CD4-positive, alpha-beta T cell treated with Interleukin-2 at 100 ng/mL for 4 hours (primary cell): ENCODE data around the gene ZFYVE28.
A peak's percentile ranks its signal among the peaks of the same experiment; 100 is the strongest.

Experiments used
- DNase-seq: peaks from one replicate; pipeline ENCODE4 v3.0.0-alpha.2; 2020; ENCODE audit warnings: low spot score

Gene ZFYVE28

DNA sequence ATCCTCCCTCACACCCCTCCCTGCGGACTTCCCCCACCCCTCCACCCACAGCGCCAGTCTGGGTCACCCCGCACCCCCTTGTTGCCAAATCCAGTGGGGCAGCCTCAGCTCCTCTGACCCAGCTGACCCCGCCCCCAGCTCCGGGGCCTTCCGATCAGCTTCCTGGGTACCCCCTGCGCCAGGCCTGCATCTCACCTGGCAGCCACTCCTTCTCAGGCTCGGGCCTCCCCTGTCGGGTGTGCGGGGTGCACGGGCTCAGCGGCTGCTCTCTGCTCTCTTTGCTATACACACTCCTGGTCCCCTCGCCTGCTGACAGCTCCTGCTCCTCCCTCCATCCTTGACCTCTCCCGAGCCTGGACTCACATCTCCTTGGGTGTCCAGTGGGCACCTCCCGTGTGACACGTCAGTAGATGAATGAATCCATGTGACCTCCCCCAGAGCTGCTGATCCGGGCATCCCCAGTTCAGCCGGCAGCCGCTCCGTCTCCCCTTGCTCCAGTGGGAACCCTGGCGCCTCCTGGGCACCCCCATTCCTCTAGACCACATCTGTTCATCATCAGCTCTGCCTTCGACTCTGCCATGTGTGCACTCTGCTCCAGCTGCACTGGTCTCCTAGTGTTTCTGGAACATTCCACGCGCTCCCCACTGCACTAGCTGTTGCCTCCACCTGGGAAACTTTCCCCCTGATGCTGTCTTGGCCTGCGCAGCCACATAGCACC, 10.2 kb upstream of the ZFYVE28 start:
- DNase-seq: no peak

DNA sequence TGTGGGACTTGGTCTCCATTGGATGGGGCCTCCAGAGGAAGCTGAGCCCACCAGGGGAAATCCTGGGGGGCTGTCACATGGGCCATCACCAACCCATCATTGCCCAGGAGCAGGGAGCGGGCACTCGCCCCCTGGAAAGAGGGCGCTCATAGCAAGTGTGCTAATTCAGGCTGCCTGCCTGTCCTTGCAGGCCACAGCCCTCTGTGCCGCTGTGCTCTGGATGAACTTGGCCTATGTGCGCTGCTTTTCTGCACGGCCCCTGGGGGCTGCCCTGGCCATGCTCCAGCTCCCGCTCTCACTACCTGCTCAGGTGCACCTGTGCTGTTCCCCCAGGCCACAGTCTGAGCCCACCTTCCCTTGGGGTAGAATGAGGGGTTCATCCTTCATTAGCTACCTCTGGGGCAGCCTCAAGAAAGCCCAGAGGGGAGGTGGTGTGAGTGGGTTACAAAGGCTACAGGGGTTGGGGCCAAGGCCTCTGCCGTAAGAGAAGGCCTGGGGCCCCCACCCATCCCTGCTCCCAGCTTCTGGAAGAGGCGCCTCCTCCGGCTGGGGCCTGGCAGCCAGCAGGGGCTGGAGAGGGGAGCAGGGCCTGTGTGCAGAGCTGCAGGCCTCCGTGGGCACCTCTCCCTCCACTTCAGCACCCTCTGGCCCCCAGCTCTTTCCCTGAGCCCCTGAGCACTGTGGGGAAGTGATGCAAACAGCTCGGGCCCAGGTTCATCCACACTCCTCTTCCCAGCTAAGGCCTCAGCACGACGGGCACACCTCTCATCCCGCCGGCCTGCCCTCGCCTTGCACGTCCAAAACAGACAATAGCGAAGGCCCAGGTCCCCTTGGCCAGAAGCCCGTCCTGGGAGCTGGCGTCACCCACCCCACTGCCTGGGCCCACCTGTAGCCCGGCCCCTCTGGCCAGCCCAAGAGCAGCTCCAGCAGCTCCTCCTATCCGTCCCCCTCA, 9.2 kb upstream of the ZFYVE28 start:
- DNase-seq: no peak

DNA sequence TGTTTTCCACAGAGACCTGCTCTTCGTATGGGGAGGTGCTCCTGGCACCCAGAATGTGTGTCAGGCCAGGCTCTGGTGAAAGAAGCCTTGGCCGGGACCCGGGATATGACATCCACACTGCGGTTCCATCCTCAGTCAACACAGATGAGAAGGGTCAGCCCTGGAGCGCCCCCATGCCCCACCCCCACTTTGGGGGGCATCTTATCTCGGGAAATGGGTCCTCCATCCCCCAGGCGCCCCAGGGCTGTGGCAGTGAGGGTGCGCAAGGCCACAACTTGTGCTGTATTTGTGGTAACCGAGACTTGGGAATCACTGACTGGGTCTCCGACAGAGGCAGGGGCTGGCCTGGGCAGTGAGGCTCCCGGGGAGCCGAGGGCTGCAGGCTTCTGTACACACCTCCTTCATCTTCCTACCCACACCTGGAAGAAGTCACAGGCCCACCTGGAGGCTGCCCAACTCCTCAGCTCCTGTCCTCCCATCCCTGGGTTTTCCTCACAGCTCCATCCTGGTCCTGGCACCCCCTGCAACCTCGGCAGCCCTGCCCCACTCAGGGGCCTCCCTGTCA, 8.3 kb upstream of the ZFYVE28 start:
- DNase-seq: no peak

DNA sequence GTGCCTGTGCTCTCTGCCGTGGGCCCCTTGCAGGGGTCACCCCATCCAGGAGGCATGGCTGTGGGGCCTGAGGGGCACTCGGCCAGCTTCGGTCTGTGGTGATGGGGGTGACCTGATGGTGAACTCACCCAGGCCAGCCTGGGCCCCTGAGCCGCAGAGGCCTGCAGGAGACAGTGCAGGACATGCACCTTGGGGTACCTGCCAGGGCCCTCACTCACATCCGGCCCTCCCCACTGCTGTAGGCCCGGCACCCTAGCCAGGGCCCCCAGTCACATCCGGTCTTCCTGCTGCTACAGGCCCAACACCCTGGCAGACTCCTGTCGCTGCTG, 7.6 kb upstream of the ZFYVE28 start:
- DNase-seq: no peak

DNA sequence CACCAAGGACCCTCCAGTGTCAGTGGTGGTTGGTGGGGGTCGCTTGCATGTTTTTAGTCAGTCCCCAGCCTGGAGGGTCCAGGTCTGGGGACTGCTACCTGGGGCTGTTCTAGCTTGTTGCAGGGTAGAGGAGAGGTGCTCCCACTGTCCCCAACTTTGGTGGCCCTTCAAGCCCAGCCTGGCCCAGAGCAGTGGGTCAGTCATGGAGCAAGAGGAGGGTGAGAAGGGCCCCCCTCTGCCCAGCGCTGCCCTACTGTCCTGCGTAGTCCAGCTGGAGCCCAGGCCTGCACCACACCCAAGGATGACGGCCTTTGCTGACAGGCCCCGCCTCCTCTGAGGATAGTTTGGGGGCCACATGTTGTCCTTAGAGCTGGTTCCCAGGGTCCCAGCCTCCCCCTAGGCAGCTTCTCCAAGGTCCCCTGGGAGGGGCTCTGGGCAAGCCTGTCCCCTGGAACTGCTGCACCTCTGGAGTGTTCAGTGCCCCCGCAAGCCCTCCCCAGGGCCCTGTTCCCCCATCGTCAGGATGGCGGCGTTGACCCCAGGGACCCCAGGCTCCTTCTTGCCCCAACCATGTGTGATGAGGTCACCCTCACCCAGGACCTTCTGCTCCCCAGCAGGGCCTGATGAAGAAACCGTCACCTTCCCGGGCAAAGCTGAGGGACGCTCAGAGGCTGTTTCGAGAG, 7.1 kb upstream of the ZFYVE28 start:
- no peak for DNase-seq

DNA sequence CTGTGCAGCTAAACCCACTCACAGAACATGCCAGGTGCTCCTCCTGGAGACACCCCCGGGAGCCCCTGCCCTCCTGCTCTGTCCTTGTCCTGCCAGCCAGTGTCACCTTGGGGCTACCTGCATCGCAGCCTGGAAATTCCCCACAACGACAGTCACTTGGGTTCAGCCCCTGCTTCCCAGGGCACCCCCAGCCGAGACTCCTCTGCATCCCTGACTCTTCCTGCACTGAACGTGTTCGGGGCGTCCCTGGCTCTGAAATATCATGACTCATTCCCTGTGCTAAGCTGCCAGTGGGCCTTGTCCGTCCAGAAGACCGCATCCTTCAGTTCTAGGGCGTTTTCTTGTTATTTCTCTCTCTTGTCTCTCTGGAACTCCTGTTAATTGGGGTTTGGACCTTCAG, 6.1 kb upstream of the ZFYVE28 start:
- DNase-seq: no peak

DNA sequence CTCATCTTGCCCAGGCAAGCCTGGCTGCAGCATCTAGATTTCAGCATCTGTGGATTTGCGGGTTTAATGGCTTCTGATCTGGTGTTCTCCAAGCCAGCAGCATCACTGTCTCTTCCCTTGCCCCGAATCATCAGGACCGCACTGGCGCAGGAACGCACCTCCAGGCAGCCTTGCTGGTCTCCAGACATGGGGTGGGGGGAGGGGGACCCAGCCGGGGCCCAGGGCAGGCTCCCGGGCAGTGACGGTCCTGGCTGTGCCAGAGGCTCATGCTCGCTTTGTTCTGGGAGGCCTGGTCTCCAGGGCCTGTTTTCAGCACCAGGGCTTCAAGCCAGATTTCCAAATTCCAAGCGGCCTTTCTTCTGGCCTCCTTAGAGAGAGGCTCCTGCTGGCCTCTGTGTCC, 5.2 kb upstream of the ZFYVE28 start:
- DNase-seq: no peak

DNA sequence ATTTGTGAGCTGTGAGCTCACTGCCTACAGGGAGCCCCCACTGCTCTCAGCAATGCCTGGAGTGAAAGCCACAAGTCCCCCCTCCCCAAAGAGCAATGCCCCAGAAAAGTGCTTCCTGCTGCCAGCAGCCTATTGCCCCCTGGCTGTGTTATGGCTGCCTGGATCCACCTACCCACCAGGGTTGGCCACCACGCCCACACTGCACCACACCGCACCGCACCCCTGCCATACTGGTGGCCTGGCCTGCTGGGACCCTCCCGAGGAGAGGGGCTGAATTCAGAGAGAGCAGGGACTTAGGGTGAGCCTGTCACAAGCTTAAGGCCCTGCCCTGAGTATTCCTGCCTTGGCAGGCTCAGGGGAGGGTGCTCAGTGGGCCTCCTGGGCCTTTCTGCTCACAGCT, 4.6 kb upstream of the ZFYVE28 start:
- no peak for DNase-seq

DNA sequence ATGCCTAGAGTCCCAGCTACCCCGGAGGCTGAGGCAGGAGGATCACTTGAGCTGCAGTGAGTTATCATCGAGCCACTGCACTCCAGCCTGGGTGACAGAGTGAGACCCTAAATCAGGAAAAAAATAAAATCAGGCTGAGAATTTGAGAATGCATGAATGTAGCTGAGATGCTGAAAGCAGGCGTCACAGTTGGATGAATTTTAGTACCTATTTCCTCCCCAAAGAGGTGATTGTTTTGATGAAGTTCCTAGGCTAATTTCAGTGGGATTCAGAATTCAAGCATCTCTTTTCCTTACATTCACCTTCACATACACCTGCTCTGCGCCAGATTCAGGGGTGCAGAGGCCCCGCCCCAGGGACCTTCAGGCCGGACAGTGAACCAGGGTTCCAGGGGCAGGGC, 3.5 kb upstream of the ZFYVE28 start:
- no peak for DNase-seq

DNA sequence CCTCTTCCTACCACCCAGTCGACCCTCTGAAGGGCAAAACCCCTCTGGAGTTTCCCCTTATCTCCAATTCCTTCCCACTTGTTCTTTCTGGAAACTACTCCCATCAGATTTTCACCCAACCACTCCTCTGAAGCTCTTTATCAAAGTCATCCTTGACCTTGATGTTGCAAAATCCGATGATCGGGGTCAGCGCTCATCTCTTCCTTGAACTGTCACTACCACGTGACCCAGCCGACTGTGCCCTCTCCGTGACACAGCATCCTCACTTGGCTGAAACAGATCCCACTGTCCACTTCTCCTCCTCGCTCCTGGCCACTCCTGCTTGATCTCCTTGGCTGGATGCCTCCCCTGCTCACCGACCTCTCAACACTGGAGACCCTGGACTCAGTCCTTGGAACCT, 1.4 kb upstream of the ZFYVE28 start:
- DNase-seq: no peak

DNA sequence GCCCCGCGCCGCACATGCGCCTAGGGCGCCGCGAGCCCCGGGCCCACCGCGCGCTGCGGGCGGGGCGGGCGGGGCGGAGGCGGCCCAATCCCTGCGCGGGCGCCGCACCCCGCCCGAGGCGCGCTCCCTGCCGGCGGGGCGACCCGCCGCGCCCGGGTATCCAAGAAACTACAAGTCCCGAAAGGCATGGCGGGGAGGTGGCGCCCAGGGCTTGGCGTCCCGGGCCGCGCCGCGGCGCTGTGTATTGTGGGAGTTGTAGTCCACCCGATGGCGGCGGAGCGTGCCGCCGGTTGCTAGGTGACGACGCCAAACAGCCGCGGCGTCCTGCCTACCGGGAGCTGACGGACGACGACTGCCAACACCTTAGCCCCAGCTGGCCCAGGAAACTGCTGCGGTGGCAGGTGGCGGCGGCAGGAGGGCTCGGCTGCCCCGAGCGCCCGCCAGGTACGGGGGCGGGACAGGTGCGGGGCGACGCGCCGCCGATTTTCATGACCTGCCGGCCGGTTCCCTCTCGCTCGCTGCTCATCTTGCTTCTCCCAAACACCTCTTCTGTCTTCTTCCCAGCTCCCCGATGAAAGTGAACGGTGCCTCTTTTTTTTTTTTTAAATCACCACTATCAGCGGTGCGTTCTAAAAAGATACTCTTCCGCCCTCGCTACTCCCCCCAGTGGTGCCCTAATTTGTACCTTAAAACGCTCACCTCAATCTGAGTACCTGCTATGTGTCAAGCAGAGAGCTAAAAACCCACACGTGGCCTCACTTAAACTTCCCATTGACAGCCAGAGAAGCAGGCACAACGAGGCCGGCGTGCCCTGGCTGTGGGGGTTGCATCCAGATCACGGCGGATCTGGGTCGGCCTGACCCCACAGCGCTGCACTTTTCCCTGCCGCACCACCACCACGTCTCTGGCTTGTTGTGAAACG, 466 bp upstream of the ZFYVE28 start, which contains the start of gene CFAP99:
Gene CFAP99, plus strand, starts transcription at position 306 of the 922 bp plus-strand sequence.
- peak; percentile 99 for DNase-seq

DNA sequence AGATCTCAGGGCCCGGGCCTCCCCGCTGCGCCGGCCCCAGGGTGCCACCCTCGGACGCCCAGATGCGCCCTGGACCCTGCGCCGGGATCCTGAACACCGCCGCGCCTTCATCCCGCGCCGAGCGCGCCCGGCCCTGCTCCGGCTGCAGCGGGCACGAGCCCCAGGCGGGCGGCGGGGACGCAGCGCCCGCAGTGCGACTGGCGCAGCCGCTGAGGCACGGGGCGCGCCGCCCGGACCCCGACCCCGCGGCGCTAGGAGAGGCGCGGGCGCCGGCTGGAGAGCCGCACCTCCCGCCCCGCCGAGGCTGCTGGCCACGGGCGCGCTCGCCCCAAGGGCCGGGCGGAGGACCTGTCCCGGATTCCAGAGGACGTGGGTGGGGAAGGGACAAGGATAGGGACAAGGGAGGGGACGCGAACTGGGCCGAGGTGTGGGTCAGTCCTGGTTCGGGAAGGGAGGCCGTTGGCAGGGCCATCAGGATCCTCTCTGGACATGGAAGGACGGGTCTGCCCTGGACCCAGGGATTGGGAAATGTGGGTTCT, 1.1 kb downstream of the ZFYVE28 start:
- DNase-seq: no peak

DNA sequence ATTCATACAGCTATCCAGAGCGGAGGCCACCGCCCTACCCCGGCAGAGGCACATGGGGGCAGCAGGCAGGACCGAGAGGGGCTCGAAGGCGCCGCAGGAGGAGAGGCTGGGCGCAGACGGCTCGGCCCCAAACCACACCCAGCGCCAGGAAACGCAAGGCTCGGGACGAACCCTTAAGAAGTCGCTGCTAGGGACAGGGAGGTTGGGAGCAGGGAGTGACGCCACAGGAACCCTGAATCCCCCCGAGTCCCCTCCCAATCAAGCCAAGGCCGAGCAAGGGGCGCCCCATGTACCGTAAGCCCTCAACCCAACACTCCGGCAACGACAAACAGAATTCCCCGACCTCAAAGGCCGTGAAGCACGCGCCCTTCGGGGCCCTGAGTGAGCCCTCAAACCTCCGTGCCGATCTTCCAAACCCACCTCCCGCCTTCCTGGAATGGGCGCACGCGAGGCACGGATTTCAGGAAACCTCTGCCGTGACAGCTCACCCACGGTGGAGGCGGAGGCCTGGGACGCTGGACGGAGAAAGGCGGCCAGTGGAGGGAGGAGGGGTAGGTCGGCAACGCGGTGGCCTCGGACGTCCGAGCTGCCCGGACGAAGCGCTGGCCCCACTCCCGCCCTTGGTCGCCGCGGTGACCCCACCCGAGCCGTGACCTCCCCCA, 1.8 kb downstream of the ZFYVE28 start:
- no peak for DNase-seq

DNA sequence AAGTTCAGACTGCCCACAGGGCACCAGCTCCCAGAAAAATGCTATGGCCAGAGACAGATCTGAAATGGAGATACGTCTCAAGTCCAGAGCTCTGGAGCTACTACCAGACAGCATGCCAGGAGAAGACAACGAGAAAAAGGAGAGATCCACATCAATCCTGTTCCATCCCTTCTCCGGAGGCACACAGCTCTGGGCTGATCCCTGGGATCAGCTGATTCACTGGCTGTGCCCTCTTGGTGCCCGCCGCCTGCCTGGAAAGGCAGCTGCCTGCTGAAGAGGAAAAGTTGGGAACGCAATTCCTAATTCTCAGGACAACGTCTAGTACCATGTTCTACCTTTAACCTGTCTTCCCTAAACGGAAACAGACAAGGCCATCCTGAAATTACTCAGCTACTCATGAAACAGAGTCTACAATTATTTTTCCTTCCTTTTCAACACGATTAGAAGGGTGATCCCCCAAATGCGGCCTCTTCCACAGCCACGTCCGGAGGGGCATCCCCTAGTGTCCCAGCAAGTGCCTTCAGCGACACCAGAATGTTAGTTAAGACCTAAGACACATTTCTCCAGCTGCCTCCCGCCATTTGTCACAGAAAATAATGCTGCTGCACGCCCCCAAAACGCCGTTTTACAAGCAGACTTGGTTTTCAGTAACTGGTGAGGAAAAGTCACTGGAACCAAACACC, 2.4 kb downstream of the ZFYVE28 start:
- no peak for DNase-seq

DNA sequence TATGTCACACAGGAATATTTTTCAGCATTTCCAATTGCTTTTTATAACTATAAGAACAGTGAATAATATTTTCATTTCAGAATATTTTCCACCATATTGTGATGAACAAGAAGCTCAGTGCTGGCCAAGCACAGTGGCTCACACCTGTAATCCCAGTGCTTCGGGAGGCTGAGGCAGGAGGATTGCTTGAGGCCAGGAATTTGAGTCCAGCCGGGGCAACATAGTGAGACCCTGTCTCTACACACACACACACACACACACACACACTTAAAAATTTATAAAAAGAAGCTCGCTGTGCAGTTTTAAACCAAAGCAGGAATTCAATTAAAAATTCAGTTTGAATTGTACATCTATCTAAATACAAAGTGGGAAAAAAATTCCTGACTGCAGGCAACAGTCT, 3.2 kb downstream of the ZFYVE28 start:
- DNase-seq: no peak

DNA sequence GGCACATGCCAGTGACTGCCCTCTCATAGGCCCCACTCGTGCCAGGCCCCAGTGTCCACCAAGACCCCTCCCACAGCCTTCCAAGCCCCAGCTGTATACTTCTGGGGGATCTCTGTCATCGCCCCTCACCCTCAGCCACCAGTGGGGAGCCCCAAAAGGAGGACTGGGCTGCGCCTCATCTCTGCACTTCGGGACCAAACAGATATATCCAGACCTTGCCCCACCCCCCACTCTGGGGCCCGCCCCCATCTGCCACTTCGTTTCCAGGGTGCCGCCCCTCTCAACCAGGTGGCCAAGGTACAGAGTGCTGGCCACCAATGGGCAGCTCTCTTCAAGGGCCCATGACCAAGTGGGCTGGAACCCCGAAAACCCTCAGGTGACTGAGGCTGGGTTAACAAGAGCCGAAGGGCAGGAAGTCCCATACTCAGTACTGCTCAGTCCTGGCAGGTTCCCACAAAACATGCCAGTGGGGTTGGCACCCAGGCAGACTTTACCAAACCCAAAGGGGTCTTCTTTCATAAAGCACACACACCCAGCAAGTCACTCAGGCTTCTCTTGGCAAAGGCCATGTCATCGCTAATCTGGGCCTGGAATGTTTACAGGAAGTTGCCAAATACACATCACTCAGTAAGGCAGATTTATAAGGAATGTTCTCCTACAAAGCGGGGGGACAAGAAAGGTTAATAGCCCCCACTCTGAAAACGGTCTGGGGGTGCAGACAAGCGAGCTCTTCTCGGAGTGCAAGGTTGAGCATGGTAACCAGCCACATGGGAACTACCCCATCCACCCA, 4.4 kb downstream of the ZFYVE28 start:
- DNase-seq: no peak

DNA sequence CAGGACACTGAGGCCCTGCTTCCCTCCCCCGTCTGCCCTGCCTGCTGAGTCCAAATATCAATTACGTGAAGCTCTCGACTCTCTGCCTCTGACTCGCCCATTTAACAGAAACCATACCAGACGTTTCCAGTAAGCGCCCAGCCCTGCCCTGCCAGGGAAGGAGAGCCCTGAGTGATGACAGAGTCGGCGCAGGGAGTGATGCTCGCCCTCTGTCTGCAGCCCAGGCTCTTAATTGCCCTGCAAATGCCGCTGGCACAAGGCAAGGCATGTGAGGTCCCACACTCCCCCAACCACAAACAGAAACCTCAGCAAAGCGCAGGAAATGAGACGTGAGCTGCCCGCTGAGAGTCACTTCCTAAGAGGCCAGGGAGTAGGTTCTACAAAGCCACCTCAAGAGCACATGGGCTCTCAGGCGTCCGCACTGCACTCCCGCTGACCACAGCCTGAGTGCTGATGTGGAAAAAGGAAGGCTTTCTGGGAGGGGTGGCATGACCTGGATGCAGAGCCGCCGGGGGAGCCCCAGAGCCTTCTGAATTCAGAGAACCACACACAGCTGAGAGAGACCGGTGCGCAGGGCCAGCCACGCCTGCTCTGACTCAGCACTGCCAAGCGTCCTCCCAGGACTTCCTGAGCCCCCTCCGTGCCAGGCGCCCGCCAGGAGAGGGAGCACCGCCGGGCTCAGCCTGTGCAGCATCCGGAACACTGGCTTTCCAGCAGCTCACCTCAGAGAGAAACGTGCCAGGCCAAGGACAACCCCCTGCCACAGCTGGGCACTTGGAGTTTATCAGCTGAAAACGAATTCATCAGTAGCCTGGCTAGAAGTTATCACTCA, 5.3 kb downstream of the ZFYVE28 start:
- peak; percentile 96 for DNase-seq

DNA sequence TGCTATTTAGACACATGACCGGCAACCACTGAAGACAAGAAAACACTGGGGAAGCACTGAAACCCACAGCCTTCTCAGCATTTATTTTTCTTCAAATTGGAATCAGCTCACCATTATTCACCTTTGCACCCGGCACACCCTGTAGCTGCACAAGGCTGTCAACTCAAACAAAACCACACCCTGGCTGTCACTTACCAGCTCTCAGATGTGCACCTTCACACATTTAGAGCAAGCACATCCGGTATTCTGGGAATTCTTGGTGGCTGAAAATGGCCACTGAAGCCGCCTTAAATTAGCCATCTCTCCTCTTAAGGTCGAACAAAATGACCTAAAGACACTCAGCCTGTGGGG, 5.9 kb downstream of the ZFYVE28 start:
- DNase-seq: peak; percentile 91
